OCI-LY7 (cell line): ENCODE results near the gene OR2T2. TPM values are rescaled to one million over a fixed set of nuclear protein-coding genes. Genes with fewer than 3 reads are reported as not detected.
"Not testable (repeated sequence)": the region's sequence is repeated elsewhere in the genome, so short reads cannot be mapped to it uniquely, and the experiment has no call there.

Source experiments
- Bru-seq: library from RNA; stranded (reverse); fragments of 400-500 nt; gene quantifications from one replicate; lab custom pipeline; 2021; lab: Mats Ljungman, UMichigan
- BruChase-seq, 2 experiments: library from RNA; stranded (reverse); fragments of 400-500 nt; gene quantifications; one replicate each; lab custom pipeline; 2021; lab: Mats Ljungman, UMichigan
- BruUV-seq: library from RNA; stranded (reverse); fragments of 400-500 nt; replicated peaks from 2 replicates; lab custom pipeline; 2021; lab: Mats Ljungman, UMichigan
- CTCF ChIA-PET: fragments of 300-600 bp; sonication (Branson Sonifier 250); formaldehyde crosslinking; loops from one replicate; lab custom pipeline; 2022; ENCODE audit warnings: antibody characterized with exemption; ENCODE audit not compliant: unreplicated experiment; lab: Charles Lee
- POLR2A ChIA-PET: fragments of 300-600 bp; sonication (Branson Sonifier 250); formaldehyde crosslinking; loops from one replicate; lab custom pipeline; 2022; ENCODE audit warnings: antibody characterized with exemption; lab: Charles Lee
- DNase-seq: peaks from one replicate; pipeline ENCODE4 v3.0.0-alpha.2; 2015; ENCODE audit warnings: low spot score
- H2AFZ ChIP-seq: fragments of 200-600 bp; sonication (generic), shearing (Covaris generic); 2 replicates; pipeline ENCODE4 v1.6.1; 2014; ENCODE audit warnings: mild to moderate bottlenecking, antibody characterized with exemption, low read length, moderate library complexity
- H3K27ac ChIP-seq: fragments of 200-600 bp; sonication (generic); 2 replicates; pipeline ENCODE4 v1.5.1; 2014; ENCODE audit warnings: mixed run types, low read depth, mild to moderate bottlenecking, moderate library complexity, low read length, inconsistent platforms; ENCODE audit not compliant: poor library complexity, severe bottlenecking
- H3K36me3 ChIP-seq: fragments of 200-600 bp; sonication (generic); 2 replicates; pipeline ENCODE4 v1.6.1; 2014; ENCODE audit warnings: mild to moderate bottlenecking, antibody characterized with exemption, low read length, moderate library complexity, mixed read lengths; ENCODE audit not compliant: insufficient read depth
- H3K4me1 ChIP-seq: fragments of 200-600 bp; sonication (generic); 2 replicates; pipeline ENCODE4 v1.5.1; 2014; ENCODE audit warnings: mild to moderate bottlenecking, low read length; ENCODE audit not compliant: insufficient read depth, poor library complexity, severe bottlenecking
- H3K4me2 ChIP-seq: fragments of 200-600 bp; sonication (generic); 2 replicates; pipeline ENCODE4 v1.6.1; 2014; ENCODE audit warnings: mild to moderate bottlenecking, low read length
- H3K4me3 ChIP-seq: fragments of 200-600 bp; sonication (generic); 2 replicates; pipeline ENCODE4 v1.5.1; 2014; ENCODE audit warnings: mild to moderate bottlenecking, low read depth, low read length; ENCODE audit not compliant: poor library complexity, severe bottlenecking
- H3K79me2 ChIP-seq: fragments of 200-600 bp; sonication (generic); 2 replicates; pipeline ENCODE4 v1.6.1; 2016; ENCODE audit warnings: low read depth, mild to moderate bottlenecking, low read length, moderate library complexity, mixed read lengths; ENCODE audit not compliant: insufficient read depth
- H3K9me2 ChIP-seq: fragments of 200-600 bp; sonication (generic); 2 replicates; pipeline ENCODE4 v1.6.1; 2016; ENCODE audit warnings: mild to moderate bottlenecking, low read length, mixed read lengths; ENCODE audit not compliant: insufficient read depth
- H3K9me3 ChIP-seq: fragments of 200-600 bp; sonication (generic); 2 replicates; pipeline ENCODE4 v1.6.1; 2014; ENCODE audit warnings: mild to moderate bottlenecking, mixed run types, low read length, mixed read lengths
- H4K20me1 ChIP-seq: fragments of 200-600 bp; sonication (generic); 2 replicates; pipeline ENCODE4 v1.6.1; 2014; ENCODE audit warnings: mild to moderate bottlenecking, antibody characterized with exemption, low read length, moderate library complexity, mixed read lengths; ENCODE audit not compliant: insufficient read depth
- CTCF ChIP-seq: fragments of 200-600 bp; sonication (generic); conservative IDR thresholded peaks from 2 replicates; pipeline ENCODE4 v1.5.1; 2014; ENCODE audit warnings: mild to moderate bottlenecking, antibody characterized with exemption, low read length, moderate library complexity, mixed read lengths
- EZH2phosphoT487 ChIP-seq: fragments of 200-600 bp; sonication (generic); IDR thresholded peaks from 2 replicates; pipeline ENCODE4 v1.6.1; 2018; ENCODE audit warnings: low read depth, borderline replicate concordance, mild to moderate bottlenecking, mixed run types, antibody characterized with exemption, low read length, moderate library complexity, mixed read lengths
- intact Hi-C: fragments of 100-400 bp; cut with micrococcal nuclease; formaldehyde crosslinking; loops from one replicate; pipeline ENCODE4 v1.10.0; 2022; ENCODE audit not compliant: unreplicated experiment
- long read RNA-seq: library from polyadenylated mRNA; stranded (forward); transcript quantifications from one replicate; pipeline ENCODE4 v2.0.0, GENCODE V29; 2022
- total RNA-seq, 2 experiments: library from RNA; depleted of rRNA in 1 of 2; stranded (reverse); fragments of >200 nt in 1 of 2; shearing (Covaris generic) in 1 of 2; gene quantifications; 2 replicates each; pipeline ENCODE4 v1.2.3, GENCODE V29; 2014 to 2022

The OR2T2 gene
- not detected in 2 replicates for total RNA-seq (2014; rRNA removed; shearing (Covaris generic))
- total RNA-seq (2022) = not detected in 2 replicates
- Bru-seq, nascent RNA = percentile 13 among the genes with signal in this experiment
- percentile 17 among the genes with signal in this experiment for BruChase-seq, experiment 1, labeled RNA remaining after a 6-hour chase
- percentile 17 among the genes with signal in this experiment for BruChase-seq, experiment 2, labeled RNA remaining after a 2-hour chase
- long read RNA-seq = 0 reads

- H3K4me2 ChIP-seq, BruUV-seq, POLR2A ChIA-PET: not testable (repeated sequence)
These were observed at the start of gene OR2T2 for GRCh38 chr1:248445399-248445798. TSS of gene OR2T2 (plus strand) at chr1:248445637. CDS start at chr1:248452798, 7,161 bp downstream.

GRCh38 chr1:248402748-248403147 is 42.7 kb upstream of the OR2T2 start, which contains the start of gene OR2T1:
TSS of gene OR2T1 (plus strand) at chr1:248403048. CDS start at chr1:248406148, 3,100 bp downstream.
- Histone ChIP-seq H3K27ac (no peak within 1 kb of the TSS), H2AFZ (no peak within 1 kb of the TSS), H3K9me3 (no peaks in the 10 kb centered on the region), H3K4me1 (no peaks in the 10 kb centered on the region), H4K20me1 (no peaks in the 10 kb centered on the region), H3K79me2 (no peaks in the 10 kb centered on the region), H3K36me3 (no peaks in the 10 kb centered on the region), H3K4me3 (no peak within 1 kb of the TSS), H3K4me2 (no peak within 1 kb of the TSS), H3K9me2 (no peaks in the 10 kb centered on the region)
- no TSS peak for BruUV-seq
- ChIA-PET CTCF (no interaction called here), POLR2A (no interaction called here)
- intact Hi-C loops = no loop called here
- TF ChIP-seq CTCF = no peak
- no peak for TF ChIP-seq EZH2phosphoT487
- no peak for DNase-seq

More at GRCh38 chr1:248445399-248445798, at the start of gene OR2T2:
- intact Hi-C loops, DNase-seq, H2AFZ ChIP-seq, H3K27ac ChIP-seq, CTCF ChIA-PET, H3K36me3 ChIP-seq, H3K79me2 ChIP-seq, H3K9me2 ChIP-seq, H3K9me3 ChIP-seq, H4K20me1 ChIP-seq, H3K4me3 ChIP-seq, H3K4me1 ChIP-seq: not testable (repeated sequence)

DNA sequence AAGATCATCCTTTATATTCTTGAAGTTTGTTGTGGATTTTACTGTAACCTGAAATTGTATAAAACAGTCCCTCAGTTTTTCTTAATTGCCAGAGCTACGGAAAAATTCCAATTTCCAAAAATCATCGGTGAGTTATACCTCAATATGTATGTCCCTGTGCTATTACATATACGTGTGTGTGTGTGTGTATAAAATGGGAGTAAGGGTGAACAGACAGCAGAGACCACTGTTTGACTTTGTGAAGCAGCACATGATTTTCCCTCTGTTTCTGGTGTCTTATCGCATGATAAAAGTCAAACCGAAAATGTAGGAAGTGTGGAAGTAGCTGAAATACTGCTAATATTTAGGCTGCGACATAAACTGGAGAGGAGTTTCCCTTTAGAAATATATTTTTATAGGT is 41.4 kb upstream of the OR2T2 start:
- DNase-seq = no peak
- intact Hi-C loops = no loop called here
- CTCF ChIA-PET = no interaction called here
- H3K27ac ChIP-seq = no peak overlapping the region
- H3K9me3 ChIP-seq = no peaks in the 10 kb centered on the region
- no peaks in the 10 kb centered on the region for H3K4me1 ChIP-seq
- H3K9me2 ChIP-seq = no peaks in the 10 kb centered on the region
- POLR2A ChIA-PET = no interaction called here
- H3K36me3 ChIP-seq = no peaks in the 10 kb centered on the region
- no TSS peak for BruUV-seq
- TF ChIP-seq EZH2phosphoT487 = no peak
- peak; percentile 64 for TF ChIP-seq CTCF
- no peaks in the 10 kb centered on the region for H3K79me2 ChIP-seq
- H4K20me1 ChIP-seq = no peaks in the 10 kb centered on the region
- H3K4me2 ChIP-seq = no peak overlapping the region
- no peak overlapping the region for H2AFZ ChIP-seq
- H3K4me3 ChIP-seq = no peak overlapping the region
